Astrocyte (in vitro differentiated cells and primary cell): ENCODE data around the gene GPR137B.
"Not testable (repeated sequence)": the region's sequence is repeated elsewhere in the genome, so short reads cannot be mapped to it uniquely, and the experiment has no call there.

ENCODE experiments used
- CTCF ChIP-seq: IDR thresholded peaks from 2 replicates; pipeline ENCODE4 v1.5.1; 2011; ENCODE audit warnings: low read depth, mild to moderate bottlenecking, inconsistent platforms, low read length, moderate library complexity; ENCODE audit not compliant: insufficient read depth
- EZH2 ChIP-seq: IDR thresholded peaks from 2 replicates; pipeline ENCODE4 v1.6.1; 2012; ENCODE audit warnings: mild to moderate bottlenecking, low read length, inconsistent platforms; ENCODE audit not compliant: insufficient read depth

- not testable (repeated sequence) for TF ChIP-seq CTCF, EZH2
These were observed 45.5 kb upstream of the GPR137B start for GRCh38 chr1:236096660-236097482.
